ENCODE data around the gene MSH5.
"Not testable (repeated sequence)": the region's sequence is repeated elsewhere in the genome, so short reads cannot be mapped to it uniquely, and the experiment has no call there.

Gene MSH5

DNA sequence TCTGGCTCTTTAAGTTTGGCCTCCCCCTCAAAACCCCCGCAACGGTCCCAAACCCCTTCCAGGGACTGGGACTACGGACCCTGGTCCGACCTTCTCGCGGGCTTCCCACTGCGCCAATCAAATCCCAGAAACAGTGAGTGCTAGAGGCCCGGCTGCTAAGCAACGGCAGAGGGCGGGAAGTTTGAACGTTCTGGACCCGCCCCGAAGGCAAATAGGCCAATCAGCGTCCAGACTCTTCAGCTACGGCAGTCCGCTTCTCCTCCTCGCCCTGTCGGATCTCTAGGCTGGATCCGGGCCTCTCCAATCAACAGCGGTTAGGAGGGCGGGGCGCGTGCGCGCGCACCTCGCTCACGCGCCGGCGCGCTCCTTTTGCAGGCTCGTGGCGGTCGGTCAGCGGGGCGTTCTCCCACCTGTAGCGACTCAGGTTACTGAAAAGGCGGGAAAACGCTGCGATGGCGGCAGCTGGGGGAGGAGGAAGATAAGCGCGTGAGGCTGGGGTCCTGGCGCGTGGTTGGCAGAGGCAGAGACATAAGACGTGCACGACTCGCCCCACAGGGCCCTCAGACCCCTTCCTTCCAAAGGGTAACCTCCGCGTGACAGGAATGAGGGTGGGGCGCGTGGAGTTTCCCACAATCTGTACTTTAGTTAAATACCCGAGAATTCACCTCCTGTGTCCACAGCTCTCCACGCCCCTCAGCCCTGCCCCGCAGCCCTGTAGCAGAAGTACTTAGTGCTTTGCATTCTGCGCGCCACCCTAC lies at the start of gene MSH5:
MSH5 (plus strand) TSS at position 367 of the 758 bp plus-strand sequence. CDS start 462 bp downstream, outside the sequence.
- peak; percentile 99 for DNase-seq

DNA sequence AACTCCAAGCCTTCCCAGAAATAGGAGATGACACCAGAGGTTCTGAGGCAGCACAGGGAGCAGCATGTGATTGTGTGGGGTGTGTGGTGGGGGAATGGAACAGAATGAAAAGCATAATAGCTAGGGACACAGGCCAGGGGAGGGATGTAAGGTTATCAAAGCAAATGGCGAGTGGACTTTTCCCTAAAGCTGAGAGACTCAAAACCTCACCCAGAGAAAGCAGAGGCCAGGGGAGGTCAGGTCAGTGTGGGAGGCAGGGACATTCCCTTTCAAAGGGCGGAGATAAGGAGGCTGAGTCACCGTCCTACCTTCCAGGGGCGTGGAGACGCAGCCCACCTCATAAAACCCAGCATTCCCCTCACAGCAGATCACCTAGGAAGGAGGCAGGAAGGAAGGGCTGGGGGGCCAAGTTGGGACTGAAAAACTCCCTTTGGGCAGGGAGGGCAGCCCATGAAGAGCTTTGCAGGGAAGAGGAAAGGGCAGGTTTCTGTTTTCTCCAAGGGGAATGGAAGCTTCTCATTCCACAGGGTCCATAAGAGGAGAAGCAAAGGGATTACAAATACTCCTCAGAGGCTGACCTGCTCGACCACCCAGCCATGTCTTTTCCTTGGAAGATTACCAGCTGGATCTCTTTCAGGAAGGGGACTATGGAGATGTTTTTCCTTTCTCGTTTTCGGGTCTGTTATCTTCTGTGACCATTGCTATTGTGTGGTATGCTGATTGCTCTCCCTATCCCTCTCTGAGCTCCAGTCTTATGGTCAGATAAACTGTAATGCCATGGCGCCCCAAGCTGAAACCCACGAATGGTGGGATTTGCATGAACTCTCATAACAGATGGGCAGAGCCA lies 49.4 kb upstream of the MSH5 start:
- no peak for DNase-seq

GRCh38 chr6:31691078-31691463 lies 48.7 kb upstream of the MSH5 start:
- DNase-seq: no peak

DNA sequence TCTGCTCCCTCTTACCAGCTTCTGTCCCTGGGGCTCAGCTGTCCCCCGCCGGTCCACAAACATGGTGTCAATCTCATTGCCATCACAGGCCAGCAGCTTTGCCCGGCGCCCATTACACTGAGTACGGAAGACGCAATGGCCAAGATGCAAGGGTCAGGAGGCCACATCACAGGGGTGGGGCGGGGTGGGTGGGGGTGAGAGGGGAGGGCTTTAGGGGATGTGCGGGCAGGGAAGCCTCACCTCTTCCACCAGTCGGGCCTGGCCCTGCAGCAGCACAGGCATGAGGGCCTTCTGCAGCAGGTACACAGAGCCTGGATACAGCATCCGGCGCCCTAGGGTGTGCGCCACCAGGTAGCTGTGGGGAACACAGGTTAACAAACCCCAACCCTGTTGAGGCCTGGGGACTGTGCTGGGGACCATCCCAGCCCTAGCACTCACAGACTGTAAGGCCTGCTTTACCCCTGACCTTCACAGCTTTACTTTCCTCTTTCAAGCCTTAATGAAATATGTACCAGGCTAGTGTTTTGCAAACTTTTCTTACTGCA lies 48.2 kb upstream of the MSH5 start:
- DNase-seq: no peak

- DNase-seq: no peak
Measured at GRCh38 chr6:31692353-31692752, 47.5 kb upstream of the MSH5 start.

- DNase-seq: no peak
Measured at GRCh38 chr6:31692886-31693285, 46.9 kb upstream of the MSH5 start.

DNA sequence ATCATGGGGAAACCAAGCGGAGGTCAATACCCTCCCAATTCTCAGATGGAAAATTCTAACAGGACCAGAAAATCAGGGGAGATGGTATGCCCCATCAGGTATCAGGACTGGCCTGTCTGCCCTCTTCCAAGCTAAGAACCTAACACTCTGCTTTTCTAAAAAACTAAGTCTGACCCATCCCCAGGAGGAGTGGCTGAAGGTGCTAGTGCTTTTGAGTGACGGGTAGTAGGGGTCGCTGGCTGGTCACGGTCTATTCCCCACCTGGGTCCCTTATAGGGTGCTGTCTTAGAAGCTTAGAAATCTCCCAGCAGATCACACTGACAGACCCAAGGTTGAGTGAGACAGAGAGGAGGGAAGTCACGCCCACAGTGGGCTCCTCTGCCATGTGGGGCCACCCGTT lies 46.3 kb upstream of the MSH5 start:
- DNase-seq: no peak

DNA sequence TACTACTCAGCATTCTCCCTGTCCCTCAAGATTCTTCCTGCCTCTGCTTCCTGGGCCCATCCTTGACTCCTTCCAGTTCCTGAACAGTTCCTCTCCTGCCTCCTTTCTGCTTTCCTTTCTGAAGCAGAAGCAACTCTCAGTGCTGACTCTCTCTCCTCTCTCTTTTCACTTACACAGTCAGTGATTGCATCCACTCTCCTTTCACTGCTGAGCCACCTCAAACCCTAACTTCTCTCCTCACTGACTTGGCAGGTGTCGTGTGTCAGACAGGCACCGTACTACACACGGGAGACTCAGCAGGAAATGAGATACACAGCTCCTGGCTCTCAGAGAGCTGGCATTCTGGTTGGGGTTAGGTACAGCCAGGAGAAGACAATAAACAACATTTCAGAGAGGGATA lies 42.2 kb upstream of the MSH5 start:
- no peak for DNase-seq

DNA sequence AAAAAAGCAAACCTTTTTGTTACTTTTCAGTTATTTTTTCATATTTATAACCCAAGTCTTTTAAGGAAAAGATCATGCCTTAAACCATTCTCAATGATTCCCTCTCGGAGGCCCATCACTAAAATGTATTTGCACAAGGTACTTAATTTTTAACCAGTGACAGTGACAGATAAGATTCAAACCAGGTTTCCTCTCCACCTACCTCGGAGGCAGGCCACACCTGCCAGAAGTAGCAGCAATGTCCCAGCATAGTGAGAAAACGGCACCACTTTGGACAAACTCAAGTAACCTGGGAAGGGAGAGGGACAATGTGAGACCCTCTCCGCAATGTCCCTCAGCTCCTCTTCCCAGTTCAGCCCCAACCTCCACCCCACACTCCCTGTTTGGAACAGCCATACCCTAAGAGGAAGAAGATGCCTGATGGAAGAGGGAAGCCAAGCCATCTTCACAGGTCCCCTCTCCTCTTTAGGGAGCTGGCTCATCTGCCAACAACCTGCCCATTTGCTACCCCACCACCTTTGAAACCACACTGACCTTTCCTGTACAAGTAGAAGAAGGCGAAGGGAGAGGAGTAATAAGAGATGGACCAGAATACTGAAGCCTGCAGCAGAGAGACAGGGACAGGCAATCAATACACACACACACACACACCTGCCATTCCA lies 38.9 kb upstream of the MSH5 start:
- DNase-seq: no peak

- DNase-seq: no peak
Measured at GRCh38 chr6:31701666-31702404, 38.0 kb upstream of the MSH5 start.

DNA sequence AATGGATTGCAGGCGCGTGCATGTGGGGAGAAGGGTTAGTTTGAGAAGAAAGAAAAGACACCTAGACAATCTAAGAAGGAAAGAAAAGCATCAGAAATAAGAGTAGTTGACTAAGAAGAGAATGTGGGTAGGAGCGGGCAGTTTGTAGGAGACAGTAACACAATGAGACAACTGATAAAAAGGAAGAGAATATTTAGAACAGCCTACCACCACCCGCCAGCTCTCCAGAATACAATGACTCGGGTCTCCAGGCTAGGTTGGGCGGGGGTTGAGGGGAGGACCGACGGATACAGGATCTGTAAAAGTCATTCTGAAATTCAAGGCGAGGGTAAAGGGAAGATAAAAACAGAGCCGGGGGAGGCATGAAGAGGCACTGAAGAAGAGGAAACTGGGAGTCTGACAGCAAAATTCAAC lies 37.4 kb upstream of the MSH5 start:
- DNase-seq: no peak

- peak; percentile 99 for DNase-seq
Measured at GRCh38 chr6:31702819-31703716, 36.7 kb upstream of the MSH5 start, which contains the start of gene ABHD16A. Gene ABHD16A (minus strand): TSS chr6:31703324. CDS start chr6:31703281, 43 bp downstream.

GRCh38 chr6:31705931-31706330 lies 33.9 kb upstream of the MSH5 start:
- peak; percentile 36 for DNase-seq

DNA sequence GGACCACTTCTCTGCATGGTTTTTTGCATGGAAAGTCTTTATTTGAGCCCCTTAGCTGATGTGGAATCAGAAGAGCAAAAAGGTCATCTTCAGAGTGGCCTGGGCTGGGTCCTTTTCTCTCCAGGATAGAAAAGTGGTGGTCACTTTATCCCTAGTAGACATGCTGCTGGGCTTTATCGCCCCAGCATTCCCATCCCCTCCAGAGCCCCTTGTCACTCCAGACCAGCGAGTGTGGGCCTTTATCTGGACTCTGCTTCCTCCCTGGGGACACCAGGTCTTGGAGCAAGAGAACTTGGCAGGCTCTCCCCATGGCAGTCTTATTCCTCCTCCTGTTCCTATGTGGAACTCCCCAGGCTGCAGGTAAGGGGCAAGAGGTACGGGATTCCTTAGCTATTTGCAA lies 33.2 kb upstream of the MSH5 start, which contains the start of gene LY6G6F:
LY6G6F (plus strand) TSS at position 268 of the 400 bp plus-strand sequence; CDS start at position 309, 41 bp downstream.
- no peak for DNase-seq

GRCh38 chr6:31707701-31708100 lies 32.1 kb upstream of the MSH5 start:
- DNase-seq: no peak

- no peak for DNase-seq
Measured at GRCh38 chr6:31708224-31708623, 31.6 kb upstream of the MSH5 start.

GRCh38 chr6:31709157-31709556 lies 30.6 kb upstream of the MSH5 start:
- not testable (repeated sequence) for DNase-seq

DNA sequence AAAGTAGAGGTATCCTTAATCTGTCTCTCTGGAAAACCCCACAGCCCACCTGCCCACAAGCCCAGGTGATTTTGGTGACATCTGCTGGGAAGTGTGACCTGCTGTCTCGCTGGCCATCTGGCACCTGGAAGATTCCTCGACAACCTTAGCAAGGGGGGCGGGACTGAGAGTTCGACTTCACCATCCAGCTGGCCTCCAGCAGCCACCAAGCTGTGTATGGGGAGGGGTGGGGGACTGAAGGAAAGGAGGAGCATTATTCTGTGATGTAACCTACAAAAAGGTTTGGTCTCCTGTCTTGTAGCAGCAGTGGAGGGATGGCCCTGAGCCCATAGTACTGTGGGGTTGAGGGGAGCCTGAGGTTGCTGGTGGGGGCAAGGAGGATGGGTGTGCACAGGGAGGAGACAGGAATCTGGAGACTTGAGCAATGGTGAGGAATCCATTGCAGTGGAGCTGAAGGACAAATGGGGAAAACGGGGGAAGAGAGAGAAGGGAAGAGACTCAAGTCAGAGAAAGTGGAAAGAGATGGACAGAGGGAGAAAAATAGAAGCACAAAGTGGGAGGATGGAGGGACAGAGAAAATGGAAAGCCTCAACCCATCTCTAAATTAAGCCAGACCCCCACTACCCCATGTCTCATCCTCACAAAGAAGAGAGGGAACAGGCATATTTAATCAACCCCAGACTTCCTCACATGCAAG lies 29.1 kb upstream of the MSH5 start:
- no peak for DNase-seq

DNA sequence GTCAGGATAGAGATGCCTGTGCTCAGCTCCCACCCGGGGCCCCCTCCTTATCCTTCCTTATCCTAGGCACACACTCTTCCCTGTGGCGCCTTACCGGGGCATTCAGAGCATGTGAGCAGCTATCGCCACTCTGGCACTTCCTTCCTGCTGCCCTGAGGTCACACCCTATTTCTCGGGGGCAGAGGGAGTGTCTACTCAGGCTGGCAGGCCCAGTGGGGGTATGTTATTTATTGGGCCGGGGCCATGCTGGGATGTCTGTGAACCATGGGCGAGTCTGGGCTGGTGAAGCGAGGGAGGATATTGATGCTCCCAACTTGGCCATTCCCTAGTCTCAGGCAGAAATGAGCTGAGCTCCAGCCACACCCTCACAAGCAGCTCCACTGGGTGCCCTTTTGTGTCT lies 28.6 kb upstream of the MSH5 start:
- no peak for DNase-seq

DNA sequence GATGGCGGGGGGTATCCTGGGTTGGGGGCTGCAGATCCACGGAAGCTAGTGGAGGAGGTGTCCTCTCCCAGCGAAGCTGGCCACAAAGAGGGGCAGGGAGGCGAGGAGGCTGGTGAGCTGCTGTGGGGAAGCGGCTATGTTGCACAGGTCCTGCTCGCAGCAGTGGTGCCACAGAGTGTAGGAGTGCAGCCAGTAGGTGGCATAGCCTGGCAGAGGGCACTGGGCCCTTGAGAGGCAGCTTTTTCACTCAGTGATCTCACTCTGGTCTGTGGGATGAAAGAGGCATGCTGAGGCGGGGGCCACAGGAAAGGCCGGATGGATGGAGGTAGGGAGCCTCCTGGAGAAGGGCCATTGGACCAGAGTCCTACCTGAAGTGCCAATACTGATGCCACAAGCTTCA lies 27.5 kb upstream of the MSH5 start:
- DNase-seq: no peak

DNA sequence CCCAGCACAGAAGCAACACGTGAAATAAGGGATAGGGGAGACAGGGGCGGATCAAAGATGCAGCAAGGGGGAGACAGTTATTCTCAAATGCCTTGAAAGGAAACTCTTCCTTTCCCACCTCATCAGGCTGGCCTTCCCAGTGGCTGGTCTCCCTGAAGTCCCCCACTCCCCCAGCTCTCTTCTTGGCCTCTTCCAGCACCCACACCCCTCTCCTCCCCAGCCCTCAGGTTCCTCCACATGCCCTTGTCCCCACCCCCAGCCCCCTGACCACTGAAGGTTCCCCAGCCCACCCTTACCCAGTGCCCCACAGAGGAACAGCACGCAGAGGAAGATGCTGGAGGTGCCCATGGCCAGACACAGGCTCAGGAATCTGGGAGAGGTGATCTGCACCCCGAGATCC lies 26.3 kb upstream of the MSH5 start:
- DNase-seq: no peak

Data from retina (tissue), 1 donor.